ENCODE results near the gene NFE2L2.
"Not testable (repeated sequence)": the region's sequence is repeated elsewhere in the genome, so short reads cannot be mapped to it uniquely, and the experiment has no call there.

The NFE2L2 gene

DNA sequence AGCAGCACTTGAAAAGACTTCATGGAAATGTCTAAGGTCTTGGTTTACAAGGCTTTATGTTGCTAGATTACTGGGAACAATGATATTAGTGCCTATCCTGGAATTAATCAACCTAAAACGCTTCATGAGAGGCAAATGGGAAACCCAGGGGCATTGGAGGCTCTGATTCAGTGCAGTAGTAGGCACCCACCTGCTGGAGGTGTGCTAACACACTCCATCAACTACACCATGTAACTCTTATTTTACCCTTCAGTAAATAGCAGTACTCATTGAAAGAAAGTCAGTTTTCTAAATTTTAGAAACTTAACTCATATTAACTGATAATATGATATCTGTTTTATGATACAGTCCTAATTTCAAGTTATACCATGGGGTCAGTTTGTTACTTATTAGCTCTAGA is 69.3 kb downstream of the NFE2L2 start:
- DNase-seq (ENCODE audit: low spot score), result no peak

GRCh38 chr2:177193240-177193639 is 71.3 kb downstream of the NFE2L2 start:
- peak; percentile 31 for DNase-seq (ENCODE audit: low spot score)

- DNase-seq (ENCODE audit: low spot score), result no peak
Measured at GRCh38 chr2:177192788-177193187, 71.7 kb downstream of the NFE2L2 start.

- no peak for DNase-seq (ENCODE audit: low spot score)
Measured at GRCh38 chr2:177190941-177191340, 73.6 kb downstream of the NFE2L2 start.

DNA sequence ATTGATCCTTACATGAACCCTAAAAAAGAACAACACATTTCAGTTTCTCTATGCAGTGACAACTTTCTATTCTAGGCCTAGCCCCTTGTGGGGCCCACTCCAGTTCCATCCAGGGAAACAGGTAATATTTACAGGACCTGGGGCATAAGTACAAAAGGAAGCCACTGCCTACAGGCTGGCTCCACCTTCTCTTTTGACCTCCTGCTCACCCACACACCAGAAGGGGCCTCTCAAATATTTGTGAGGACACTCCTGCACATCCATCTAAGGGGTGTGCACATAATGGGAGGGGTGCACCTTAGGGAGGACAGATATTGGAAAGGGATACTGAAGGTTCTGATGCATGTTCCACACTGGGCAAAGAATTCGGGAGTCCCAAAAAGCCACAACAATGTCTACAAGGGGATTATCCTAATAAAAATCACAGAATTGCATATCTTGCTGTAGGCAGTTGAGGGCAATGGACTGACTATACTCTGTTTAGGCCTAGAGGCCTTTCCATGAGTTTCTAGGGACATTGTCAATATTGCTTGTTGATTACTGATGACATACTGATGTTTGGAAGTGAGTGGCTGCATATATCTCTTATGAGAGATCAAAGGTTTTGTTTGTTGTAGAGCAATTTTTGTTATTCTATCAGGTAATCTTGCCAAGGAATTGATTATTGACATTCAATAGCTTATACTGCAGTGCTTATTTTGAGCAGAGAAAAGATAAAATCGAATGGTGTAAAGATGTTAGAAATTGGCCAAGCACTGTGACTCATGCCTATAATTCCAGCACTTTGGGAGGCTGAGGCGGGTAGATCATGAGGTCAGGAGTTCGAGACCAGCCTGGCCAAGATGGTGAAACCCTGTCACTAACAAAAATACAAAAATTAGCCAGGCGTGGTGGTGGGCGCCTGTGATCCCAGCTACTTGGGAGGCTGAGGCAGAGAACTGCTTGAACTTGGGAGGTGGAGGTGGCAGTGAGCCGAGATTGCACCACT is 75.8 kb downstream of the NFE2L2 start:
- no peak for DNase-seq (ENCODE audit: low spot score)

- no peak for DNase-seq (ENCODE audit: low spot score)
Measured at GRCh38 chr2:177187631-177188312, 76.8 kb downstream of the NFE2L2 start.

DNA sequence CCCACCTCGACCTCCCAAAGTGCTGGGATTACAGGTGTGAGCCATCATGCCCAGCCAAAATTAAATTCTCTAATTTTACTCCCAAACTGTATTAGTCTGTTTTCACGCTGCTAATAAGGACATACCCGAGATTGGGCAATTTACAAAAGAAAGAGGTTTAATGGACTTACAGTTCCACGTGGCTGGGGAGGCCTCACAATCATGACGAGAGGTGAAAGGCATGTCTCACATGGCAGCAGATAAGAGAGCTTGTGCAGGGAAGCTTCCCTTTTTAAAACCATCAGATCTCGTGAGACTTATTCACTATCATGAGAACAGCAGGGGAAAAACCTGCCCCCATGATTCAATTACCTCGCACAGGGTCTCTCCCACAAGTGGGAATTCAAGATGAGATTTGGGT is 78.5 kb downstream of the NFE2L2 start:
- DNase-seq (ENCODE audit: low spot score), result not testable (repeated sequence)

DNA sequence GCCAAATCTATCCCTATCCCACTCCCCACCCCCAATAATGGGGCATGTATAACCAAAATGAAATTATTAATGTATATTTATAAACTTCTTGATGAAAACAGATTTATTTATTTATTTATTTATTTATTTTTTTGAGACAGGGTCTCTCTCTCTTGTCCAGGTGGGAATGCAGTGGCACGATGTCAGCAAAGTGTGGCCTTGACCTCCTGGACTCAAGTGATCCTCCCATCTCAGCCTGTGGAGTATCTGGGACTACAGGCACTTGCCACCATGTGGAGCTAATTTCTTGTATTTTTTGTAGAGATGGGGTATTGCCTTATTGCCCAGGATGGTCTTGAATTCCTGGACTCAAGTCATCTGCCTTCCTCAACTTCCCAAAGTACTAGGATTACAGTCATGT is 79.9 kb downstream of the NFE2L2 start:
- no peak for DNase-seq (ENCODE audit: low spot score)

- no peak for DNase-seq (ENCODE audit: low spot score)
Measured at GRCh38 chr2:177183860-177184259, 80.7 kb downstream of the NFE2L2 start.
